ENCODE data around the gene CPXM2. TPM values are rescaled to one million over a fixed set of nuclear protein-coding genes. Genes with fewer than 3 reads are reported as not detected.

The CPXM2 gene
- 10 to 100 TPM in 1 of 3 donors, 1 to 10 TPM in 2; 3.1 to 56.1 (median 7.7) TPM for total RNA-seq
- long read RNA-seq, donor 1, transcript CPXM2-201 (14 exons, 3,554 nt): major isoform, 38 of 80 reads
- long read RNA-seq, donor 1, partial matches to known transcripts: 34 of 80 reads
- long read RNA-seq, donor 1, other reads (novel, unspliced or antisense): 8 of 80 reads
- long read RNA-seq, donor 2, transcript CPXM2-201 (14 exons, 3,554 nt): major isoform, 5 of 6 reads
- long read RNA-seq, donor 2, partial matches to known transcripts: 0 of 6 reads
- long read RNA-seq, donor 2, other reads (novel, unspliced or antisense): 1 of 6 reads

GRCh38 chr10:123891144-123892071 lies at the start of gene CPXM2:
Gene CPXM2, minus strand, starts transcription at chr10:123891807. Its CDS starts 148 bp downstream, at chr10:123891659.
- intact Hi-C loops (cut with DNase I, micrococcal nuclease): no loop called here
- Histone ChIP-seq H3K36me3 (ENCODE audit: low read depth) (no peaks in the 10 kb centered on the region), H3K9me3 (no peaks in the 10 kb centered on the region), H3K4me3 (no peak within 1 kb of the TSS), H3K4me1 (ENCODE audit: low read depth) (no peaks in the 10 kb centered on the region)
- ATAC-seq (peak; percentile 79), DNase-seq (peak in 2 of 3 donors; percentile 45 to 63)
- TF ChIP-seq CTCF (IDR thresholded peaks at IDR 0.05): no peak

- no peaks in the 10 kb centered on the region for H3K9me3 ChIP-seq
- no peaks in the 10 kb centered on the region for H3K36me3 ChIP-seq (ENCODE audit: low read depth)
- no peak overlapping the region for H3K4me3 ChIP-seq
- intact Hi-C loops (cut with DNase I, micrococcal nuclease): no loop called here
- no peak for DNase-seq
- TF ChIP-seq CTCF (IDR thresholded peaks at IDR 0.05): no peak
- no peaks in the 10 kb centered on the region for H3K4me1 ChIP-seq (ENCODE audit: low read depth)
- ATAC-seq: no peak
These were observed 48.0 kb upstream of the CPXM2 start for GRCh38 chr10:123939591-123939990.

GRCh38 chr10:123938890-123939289 lies 47.3 kb upstream of the CPXM2 start:
- no peak for TF ChIP-seq CTCF (IDR thresholded peaks at IDR 0.05)
- H3K9me3 ChIP-seq: no peaks in the 10 kb centered on the region
- H3K36me3 ChIP-seq (ENCODE audit: low read depth): no peaks in the 10 kb centered on the region
- intact Hi-C loops (cut with DNase I, micrococcal nuclease): no loop called here
- H3K4me1 ChIP-seq (ENCODE audit: low read depth): no peaks in the 10 kb centered on the region
- no peak for DNase-seq
- no peak for ATAC-seq
- H3K4me3 ChIP-seq: no peak overlapping the region

- ATAC-seq: no peak
- no peak for DNase-seq
- Histone ChIP-seq H3K4me1 (ENCODE audit: low read depth) (no peaks in the 10 kb centered on the region), H3K4me3 (no peak overlapping the region), H3K36me3 (ENCODE audit: low read depth) (no peaks in the 10 kb centered on the region), H3K9me3 (peaks cover 2% of the 10 kb centered on the region)
- intact Hi-C loops (cut with DNase I, micrococcal nuclease): no loop called here
- TF ChIP-seq CTCF (IDR thresholded peaks at IDR 0.05): no peak
These were observed 44.8 kb upstream of the CPXM2 start for GRCh38 chr10:123936426-123936825.

- DNase-seq (no peak), ATAC-seq (no peak)
- intact Hi-C loops (cut with DNase I, micrococcal nuclease): no loop called here
- H3K9me3 ChIP-seq: peaks cover 4% of the 10 kb centered on the region
- H3K4me1 ChIP-seq (ENCODE audit: low read depth): no peaks in the 10 kb centered on the region
- no peak for TF ChIP-seq CTCF (IDR thresholded peaks at IDR 0.05)
- no peak overlapping the region for H3K4me3 ChIP-seq
- H3K36me3 ChIP-seq (ENCODE audit: low read depth): no peaks in the 10 kb centered on the region
These were observed 44.1 kb upstream of the CPXM2 start for GRCh38 chr10:123935680-123936079.

Measured in mucosa of descending colon (tissue), 3 donors.